ENCODE results near the gene ACTL8.

GRCh38 chr1:17717594-17718535, 37.3 kb upstream of the ACTL8 start:
- no peak for TF ChIP-seq POLR2A (IDR thresholded peaks at IDR 0.05; ENCODE audit: extremely low read depth, insufficient read length)
- TF ChIP-seq, protein P1, sequence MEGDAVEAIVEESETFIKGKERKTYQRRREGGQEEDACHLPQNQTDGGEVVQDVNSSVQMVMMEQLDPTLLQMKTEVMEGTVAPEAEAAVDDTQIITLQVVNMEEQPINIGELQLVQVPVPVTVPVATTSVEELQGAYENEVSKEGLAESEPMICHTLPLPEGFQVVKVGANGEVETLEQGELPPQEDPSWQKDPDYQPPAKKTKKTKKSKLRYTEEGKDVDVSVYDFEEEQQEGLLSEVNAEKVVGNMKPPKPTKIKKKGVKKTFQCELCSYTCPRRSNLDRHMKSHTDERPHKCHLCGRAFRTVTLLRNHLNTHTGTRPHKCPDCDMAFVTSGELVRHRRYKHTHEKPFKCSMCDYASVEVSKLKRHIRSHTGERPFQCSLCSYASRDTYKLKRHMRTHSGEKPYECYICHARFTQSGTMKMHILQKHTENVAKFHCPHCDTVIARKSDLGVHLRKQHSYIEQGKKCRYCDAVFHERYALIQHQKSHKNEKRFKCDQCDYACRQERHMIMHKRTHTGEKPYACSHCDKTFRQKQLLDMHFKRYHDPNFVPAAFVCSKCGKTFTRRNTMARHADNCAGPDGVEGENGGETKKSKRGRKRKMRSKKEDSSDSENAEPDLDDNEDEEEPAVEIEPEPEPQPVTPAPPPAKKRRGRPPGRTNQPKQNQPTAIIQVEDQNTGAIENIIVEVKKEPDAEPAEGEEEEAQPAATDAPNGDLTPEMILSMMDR (IDR thresholded peaks at IDR 0.05; ENCODE audit: low read depth, low read length) = no peak
- no peak for TF ChIP-seq MYC (IDR thresholded peaks at IDR 0.05; ENCODE audit: low read depth, low read length)
